IMR-90 (cell line): ENCODE results near the gene RBFOX1. TPM values are rescaled to one million over a fixed set of nuclear protein-coding genes. Genes with fewer than 3 reads are reported as not detected.

Source experiments
- ATAC-seq: fragments of 200-7000 bp; cut with Tn5 transposase; 2 replicates; pipeline ENCODE4 v1.9.1; 2020; ENCODE audit warnings: low read depth, mild to moderate bottlenecking, moderate library complexity
- BruUV-seq: library from RNA; stranded (reverse); fragments of 400-500 nt; replicated peaks from 2 replicates; lab custom pipeline; 2021; lab: Mats Ljungman, UMichigan
- CTCF ChIA-PET: fragments of 300-600 bp; formaldehyde crosslinking; extraction: SDS; loops from one replicate; lab custom pipeline; 2021; ENCODE audit warnings: antibody characterized with exemption; lab: Yijun Ruan, JAX
- POLR2A ChIA-PET: fragments of 300-600 bp; sonication (Branson Sonifier 250); formaldehyde crosslinking; loops from one replicate; lab custom pipeline; 2022; ENCODE audit warnings: antibody characterized with exemption; ENCODE audit not compliant: unreplicated experiment; lab: Charles Lee
- DNase-seq: peaks from one replicate; pipeline ENCODE4 v3.0.0; 2013
- H2AFZ ChIP-seq: replicated peaks from 2 replicates; pipeline ENCODE3; 2013; ENCODE audit warnings: low read length, mild to moderate bottlenecking; ENCODE audit not compliant: poor library complexity
- H2AK5ac ChIP-seq: 2 replicates; pipeline ENCODE4 v1.6.1; 2013; ENCODE audit warnings: low read depth, low read length, inconsistent platforms
- H2AK9ac ChIP-seq: replicated peaks from 2 replicates; pipeline ENCODE3; 2013; ENCODE audit warnings: mild to moderate bottlenecking, low read depth, low read length, moderate library complexity; ENCODE audit not compliant: poor library complexity
- H2BK120ac ChIP-seq: 2 replicates; pipeline ENCODE4 v1.6.1; 2013; ENCODE audit warnings: low read depth, low read length, inconsistent platforms
- H2BK15ac ChIP-seq: 3 replicates; pipeline ENCODE4 v1.6.1; 2013; ENCODE audit warnings: low read depth, low read length, inconsistent platforms
- H2BK20ac ChIP-seq: 2 replicates; pipeline ENCODE4 v1.6.1; 2013; ENCODE audit warnings: low read depth, mild to moderate bottlenecking, inconsistent platforms, low read length, moderate library complexity
- H2BK5ac ChIP-seq: 2 replicates; pipeline ENCODE4 v1.6.1; 2013; ENCODE audit warnings: mild to moderate bottlenecking, low read depth, low read length, inconsistent platforms; ENCODE audit not compliant: poor library complexity, severe bottlenecking
- H3K14ac ChIP-seq: replicated peaks from 2 replicates; pipeline ENCODE4 v1.6.1; 2013; ENCODE audit warnings: low read depth, low read length, inconsistent platforms
- H3K18ac ChIP-seq: 2 replicates; pipeline ENCODE4 v1.6.1; 2013; ENCODE audit warnings: low read depth, low read length, control low read depth
- H3K23ac ChIP-seq: 2 replicates; pipeline ENCODE4 v1.6.1; 2013; ENCODE audit warnings: low read depth, low read length, inconsistent platforms
- H3K27ac ChIP-seq: 2 replicates; pipeline ENCODE4 v1.5.1; 2013; ENCODE audit warnings: mild to moderate bottlenecking, control low read depth, low read length; ENCODE audit not compliant: insufficient read depth
- H3K27me3 ChIP-seq: 2 replicates; pipeline ENCODE4 v1.6.1; 2013; ENCODE audit warnings: low read length; ENCODE audit not compliant: control insufficient read depth, insufficient read depth
- H3K36me3 ChIP-seq: 2 replicates; pipeline ENCODE4 v1.6.1; 2013; ENCODE audit warnings: low read length, mixed read lengths; ENCODE audit not compliant: control insufficient read depth, insufficient read depth
- H3K4ac ChIP-seq: 2 replicates; pipeline ENCODE4 v1.6.1; 2013; ENCODE audit warnings: low read depth, low read length, inconsistent platforms
- H3K4me1 ChIP-seq: 2 replicates; pipeline ENCODE4 v1.6.1; 2013; ENCODE audit warnings: low read length, mixed read lengths; ENCODE audit not compliant: control insufficient read depth, insufficient read depth
- H3K4me2 ChIP-seq: 2 replicates; pipeline ENCODE4 v1.6.1; 2013; ENCODE audit warnings: low read depth, mild to moderate bottlenecking, control low read depth, low read length, moderate library complexity
- H3K4me3 ChIP-seq: 2 replicates; pipeline ENCODE4 v1.5.1; 2013; ENCODE audit warnings: low read depth, mild to moderate bottlenecking, control low read depth, low read length, moderate library complexity; ENCODE audit not compliant: insufficient read depth
- H3K56ac ChIP-seq: 2 replicates; pipeline ENCODE4 v1.6.1; 2013; ENCODE audit warnings: low read length, inconsistent platforms; ENCODE audit not compliant: insufficient read depth; ENCODE audit errors: extremely low read depth
- H3K79me1 ChIP-seq, 2 experiments: 2 replicates each; pipeline ENCODE4 v1.6.1; 2013; ENCODE audit warnings: low read length in 2 of 2, inconsistent platforms in 1 of 2, low read depth in 1 of 2
- H3K9ac ChIP-seq: 2 replicates; pipeline ENCODE4 v1.6.1; 2013; ENCODE audit warnings: low read depth, low read length, control low read depth
- H3K9me1 ChIP-seq: 2 replicates; pipeline ENCODE4 v1.6.1; 2013; ENCODE audit warnings: low read length, inconsistent platforms; ENCODE audit not compliant: insufficient read depth
- H3K9me3 ChIP-seq: 2 replicates; pipeline ENCODE4 v1.6.1; 2013; ENCODE audit warnings: low read length; ENCODE audit not compliant: control insufficient read depth, insufficient read depth
- H4K20me1 ChIP-seq: 2 replicates; pipeline ENCODE4 v1.6.1; 2013; ENCODE audit warnings: low read length, inconsistent platforms; ENCODE audit not compliant: insufficient read depth
- H4K5ac ChIP-seq: 2 replicates; pipeline ENCODE4 v1.6.1; 2013; ENCODE audit warnings: mild to moderate bottlenecking, low read depth, low read length, control low read depth
- H4K8ac ChIP-seq, 2 experiments: 2 replicates each; pipeline ENCODE4 v1.6.1; 2013; ENCODE audit warnings: low read depth in 2 of 2, low read length in 2 of 2, control low read depth in 1 of 2, inconsistent platforms in 1 of 2
- H4K91ac ChIP-seq: 2 replicates; pipeline ENCODE4 v1.6.1; 2013; ENCODE audit warnings: low read depth, low read length, inconsistent platforms; ENCODE audit not compliant: insufficient read depth
- CHD1 ChIP-seq: IDR thresholded peaks from 2 replicates; pipeline ENCODE4 v1.6.1; 2012; ENCODE audit warnings: low read depth, low read length, improper control_type of control experiment
- MAZ ChIP-seq: IDR thresholded peaks from 2 replicates; pipeline ENCODE4 v1.6.1; 2012; ENCODE audit warnings: low read depth, mild to moderate bottlenecking, low read length, improper control_type of control experiment, moderate library complexity, borderline replicate concordance
- MXI1 ChIP-seq: IDR thresholded peaks from 2 replicates; pipeline ENCODE4 v1.6.1; 2012; ENCODE audit warnings: low read depth, mild to moderate bottlenecking, low read length, moderate library complexity, borderline replicate concordance
- RAD21 ChIP-seq: IDR thresholded peaks from 2 replicates; pipeline ENCODE4 v1.6.1; 2012; ENCODE audit warnings: low read length, improper control_type of control experiment
- SMC3 ChIP-seq: fragments of 150-350 bp; IDR thresholded peaks from 2 replicates; pipeline ENCODE4 v1.6.1; 2016; ENCODE audit warnings: low read depth, mild to moderate bottlenecking, antibody characterized with exemption, low read length, moderate library complexity
- WGBS, 2 experiments: methylation state at CpG; one replicate each; pipeline versions ENCODE4 v1.1.5 to v1.1.7; 2013; ENCODE audit warnings: missing lambda C conversion rate in 2 of 2; ENCODE audit not compliant: insufficient read length in 1 of 2; ENCODE audit errors: extremely low coverage in 2 of 2; 5-methylcytosine and 5-hydroxymethylcytosine counted together
- dilution Hi-C: fragments of 300-500 bp; cut with HindIII; formaldehyde crosslinking; loops from one replicate; pipeline ENCODE4 v1.14.3; 2018; ENCODE audit warnings: low sequenced_read_pairs; ENCODE audit not compliant: unreplicated experiment
- in situ Hi-C: fragments of 300-500 bp; cut with MboI; formaldehyde crosslinking; loops from 3 replicates; pipeline ENCODE4 v1.14.3; 2019; ENCODE audit warnings: low sequenced_read_pairs, inconsistent platforms, mixed read lengths
- intact Hi-C: fragments of 100-400 bp; cut with micrococcal nuclease; formaldehyde crosslinking; loops from 2 replicates; pipeline ENCODE4 v1.10.0; 2022
- polyA plus RNA-seq, 3 experiments: library from polyadenylated mRNA; depleted of rRNA; stranded (reverse); fragments of >200 nt; gene quantifications; 2 replicates each; pipeline ENCODE4 v1.2.3, GENCODE V29; 2012; ENCODE audit warnings: low replicate concordance in 1 of 3
- total RNA-seq: library from RNA; depleted of rRNA; stranded (reverse); fragments of >200 nt; gene quantifications from 2 replicates; pipeline ENCODE4 v1.2.3, GENCODE V29; 2012

Gene RBFOX1
- total and polyA plus RNA-seq, 2 of the 4 experiments (the other 2 are of a cell fraction), result not detected

- Histone ChIP-seq H3K36me3 (no peaks in the 10 kb centered on the region), H3K9ac (no peak overlapping the region), H4K91ac (no peak overlapping the region), H4K5ac (no peak overlapping the region), H3K4me2 (no peak overlapping the region), H3K23ac (no peak overlapping the region), H3K4me3 (no peak overlapping the region), H3K79me1 (no peaks in the 10 kb centered on the region), H2AK5ac (no peak overlapping the region), H3K56ac (no peak overlapping the region), H3K9me3 (peaks cover 21% of the 10 kb centered on the region), H4K20me1 (no peaks in the 10 kb centered on the region), H2BK15ac (no peak overlapping the region), H2BK5ac (no peak overlapping the region), H2BK120ac (no peak overlapping the region), H2AK9ac (no peak overlapping the region), H3K14ac (no peak overlapping the region), H4K8ac (no peak overlapping the region), H3K18ac (no peak overlapping the region), H2BK20ac (no peak overlapping the region), H3K4me1 (no peaks in the 10 kb centered on the region), H3K27ac (no peak overlapping the region), H3K4ac (no peak overlapping the region), H2AFZ (no peak overlapping the region), H3K27me3 (no peaks in the 10 kb centered on the region), H3K9me1 (no peaks in the 10 kb centered on the region)
- in situ Hi-C loops, result no loop called here
- ATAC-seq (no peak), DNase-seq (no peak)
- no TSS peak for BruUV-seq
- 77% methylated on average over 2 of the region's 5 CpGs; no CpG with 5 or more reads in 1 of the 2 experiments for WGBS, 2 experiments
- intact Hi-C loops, result no loop called here
- dilution Hi-C loops, result no loop called here
- ChIA-PET CTCF (no interaction called here), POLR2A (no interaction called here)
- TF ChIP-seq CHD1 (no peak), MAZ (no peak), MXI1 (no peak), SMC3 (no peak), RAD21 (no peak)
Observed at GRCh38 chr16:7629571-7629970, 296.9 kb downstream of the RBFOX1 start.
